GM18499 (cell line): ENCODE results near the gene GABARAP.

Experiments
- ATAC-seq: cut with Tn5 transposase; IDR thresholded peaks from one replicate; pipeline ENCODE4 v1.9.1; 2021; ENCODE audit warnings: moderate number of reproducible peaks; ENCODE audit not compliant: insufficient read depth, unreplicated experiment

GABARAP gene

DNA sequence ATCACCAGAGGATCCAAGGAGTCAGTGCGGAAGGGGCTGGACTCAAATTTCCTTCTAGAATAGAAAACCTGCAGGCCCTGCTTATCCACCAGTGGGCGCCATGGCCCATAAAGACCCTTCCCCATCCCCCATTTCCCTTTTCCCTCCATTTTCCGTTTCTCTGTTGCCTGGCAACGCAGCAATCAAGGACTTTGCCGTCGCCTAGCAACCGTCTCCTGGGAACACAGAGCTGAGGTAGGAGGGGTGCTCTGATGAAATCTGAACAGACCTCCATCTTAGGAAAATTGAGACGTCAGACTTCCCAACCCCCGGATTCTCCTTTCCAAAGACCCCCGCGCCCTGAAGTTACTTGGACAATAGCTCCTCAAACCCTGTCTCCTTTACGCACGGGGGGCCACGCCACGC, 28.4 kb downstream of the GABARAP start:
- no peak for ATAC-seq

GRCh38 chr17:7211491-7212273, 30.6 kb downstream of the GABARAP start:
- ATAC-seq: no peak

GRCh38 chr17:7208754-7209460, 33.3 kb downstream of the GABARAP start:
- no peak for ATAC-seq

- ATAC-seq: no peak
Observed at GRCh38 chr17:7208027-7208571, 34.1 kb downstream of the GABARAP start.

GRCh38 chr17:7207120-7208001, 34.9 kb downstream of the GABARAP start:
- ATAC-seq: no peak

DNA sequence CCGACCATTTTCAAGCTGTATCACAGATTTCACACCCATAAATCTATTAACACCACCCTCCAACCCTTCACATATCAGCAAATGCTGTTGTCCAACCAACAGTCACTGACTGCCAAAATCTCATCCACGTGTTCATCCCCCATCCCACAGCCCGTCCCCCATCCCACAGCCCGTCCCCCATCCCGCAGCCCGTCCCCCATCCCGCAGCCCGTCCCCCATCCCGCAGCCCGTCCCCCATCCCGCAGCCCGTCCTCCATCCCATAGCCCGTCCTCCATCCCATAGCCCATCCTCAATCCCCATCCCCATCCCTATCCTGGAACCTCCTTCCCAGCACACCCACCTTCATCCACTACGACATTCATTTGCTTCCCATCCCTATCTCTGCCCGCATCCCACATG, 36.7 kb downstream of the GABARAP start:
- ATAC-seq: no peak

DNA sequence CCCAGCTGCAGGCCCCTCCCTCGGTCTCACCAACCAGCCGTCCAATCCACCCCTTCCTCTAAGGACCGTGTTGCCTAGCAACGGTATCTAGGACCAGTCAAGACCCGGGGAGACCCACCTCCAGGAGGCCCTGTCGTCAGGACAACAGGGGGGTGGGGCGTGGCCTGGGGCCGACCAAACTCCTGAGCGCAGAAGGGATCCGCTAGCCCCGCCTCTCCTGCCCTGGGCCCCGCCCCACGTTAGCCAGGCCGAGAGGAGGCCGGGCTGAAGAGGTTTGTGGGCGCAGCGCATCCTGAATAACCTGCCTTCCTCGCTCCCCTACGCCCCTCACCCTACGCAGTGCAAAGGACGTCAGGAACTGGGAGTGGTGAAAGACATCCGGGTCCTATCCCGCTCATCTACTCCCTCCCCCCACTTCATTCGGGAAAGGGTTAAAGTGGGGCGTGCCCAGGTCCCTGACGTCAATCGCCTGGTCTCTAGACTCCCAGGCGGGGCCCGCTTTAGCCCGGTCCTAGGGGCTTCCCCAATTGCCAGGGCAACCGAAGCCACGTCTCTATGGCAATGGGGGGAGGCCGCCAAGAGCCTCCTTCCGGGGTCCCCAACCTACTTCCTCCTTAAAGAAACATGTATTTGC, 37.3 kb downstream of the GABARAP start:
- no peak for ATAC-seq

- no peak for ATAC-seq
Observed at GRCh38 chr17:7204336-7204735, 37.9 kb downstream of the GABARAP start.

GRCh38 chr17:7203391-7203790, 38.9 kb downstream of the GABARAP start:
- no peak for ATAC-seq

- no peak for ATAC-seq
Observed at GRCh38 chr17:7196651-7197401, 45.4 kb downstream of the GABARAP start.

DNA sequence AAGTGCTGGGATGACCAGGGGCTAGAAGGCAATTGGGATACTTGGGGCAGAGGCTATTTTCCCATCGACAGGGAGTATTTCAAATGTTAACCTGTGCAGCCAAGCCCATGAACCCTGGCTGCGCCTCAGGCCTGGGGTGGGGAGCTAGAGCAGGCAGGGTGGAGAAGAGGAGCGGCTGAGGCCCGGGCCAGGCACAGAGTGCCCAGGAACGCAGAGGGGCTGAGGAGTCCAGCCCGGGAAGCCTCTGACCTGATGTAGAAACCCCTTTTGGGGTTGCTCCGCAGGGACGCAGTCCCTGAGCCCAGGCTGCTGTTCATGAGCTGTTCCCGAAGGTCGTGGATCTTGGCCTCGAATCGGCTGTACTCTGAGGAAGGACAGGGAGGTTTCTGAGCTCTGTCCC, 46.3 kb downstream of the GABARAP start:
- no peak for ATAC-seq

DNA sequence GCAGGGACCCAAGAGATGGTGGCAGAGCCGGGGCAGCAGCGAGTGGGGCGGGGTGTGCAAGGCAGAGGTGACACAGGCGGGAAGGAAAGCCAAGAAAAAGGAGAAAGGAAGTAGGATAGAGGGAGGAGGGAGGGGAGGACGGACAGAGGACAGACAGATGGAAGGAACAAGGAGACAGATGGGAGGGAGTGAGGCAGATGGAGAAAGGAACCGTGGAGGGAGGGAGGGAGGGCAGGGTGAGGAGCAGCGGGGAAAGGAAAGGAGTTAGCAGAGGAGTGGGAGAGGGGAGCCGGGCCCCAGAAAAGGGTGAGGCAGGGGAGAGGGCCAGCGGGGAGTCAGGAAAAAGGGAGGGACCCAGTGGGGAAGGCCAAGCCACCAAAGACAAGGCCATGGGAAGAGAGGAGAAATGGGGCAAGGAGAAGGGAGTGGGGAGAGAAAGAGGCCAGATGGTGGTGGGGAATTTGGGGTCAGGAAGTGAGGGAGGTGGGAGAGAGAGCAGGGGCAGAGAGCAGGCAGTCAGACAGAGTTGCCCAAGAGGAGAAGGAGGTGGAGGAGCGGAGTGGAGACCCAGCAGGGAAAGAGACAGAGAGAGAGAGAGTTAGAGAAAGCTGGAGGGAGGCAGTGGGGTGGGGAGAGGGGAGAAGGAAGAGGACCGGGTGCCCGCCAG, 49.8 kb downstream of the GABARAP start:
- no peak for ATAC-seq

- ATAC-seq: no peak
Observed at GRCh38 chr17:7191571-7192270, 50.5 kb downstream of the GABARAP start.

DNA sequence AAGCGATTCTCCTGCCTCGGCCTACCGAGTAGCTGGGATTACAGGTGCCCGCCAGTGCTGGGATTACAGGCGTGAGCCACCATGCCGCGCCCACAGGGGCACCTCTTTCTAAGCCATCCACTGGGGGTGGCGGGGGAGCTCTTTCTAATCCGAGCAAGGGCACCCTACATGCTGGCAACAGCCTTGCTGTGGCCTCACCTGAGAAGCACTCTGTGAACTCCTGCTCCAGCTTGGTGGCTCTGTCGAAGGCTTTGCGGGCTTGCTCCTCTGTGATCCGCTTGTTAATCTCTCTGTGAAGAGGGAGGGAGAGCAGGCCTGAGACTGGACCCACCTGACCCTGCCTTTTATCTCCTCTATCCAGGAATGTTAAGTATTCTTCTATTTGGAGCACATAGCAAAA, 51.2 kb downstream of the GABARAP start:
- ATAC-seq: no peak

- no peak for ATAC-seq
Observed at GRCh38 chr17:7190276-7190917, 51.9 kb downstream of the GABARAP start.
